GM18867 (cell line): ENCODE measurements around the gene MARS1.
A peak's percentile ranks its signal among the peaks of the same experiment; 100 is the strongest.
"Not testable (repeated sequence)": the region's sequence is repeated elsewhere in the genome, so short reads cannot be mapped to it uniquely, and the experiment has no call there.

ENCODE experiments used
- ATAC-seq: cut with Tn5 transposase; IDR thresholded peaks from one replicate; pipeline ENCODE4 v1.9.1; 2021; ENCODE audit warnings: mild to moderate bottlenecking, moderate library complexity; ENCODE audit not compliant: unreplicated experiment

MARS1 gene

DNA sequence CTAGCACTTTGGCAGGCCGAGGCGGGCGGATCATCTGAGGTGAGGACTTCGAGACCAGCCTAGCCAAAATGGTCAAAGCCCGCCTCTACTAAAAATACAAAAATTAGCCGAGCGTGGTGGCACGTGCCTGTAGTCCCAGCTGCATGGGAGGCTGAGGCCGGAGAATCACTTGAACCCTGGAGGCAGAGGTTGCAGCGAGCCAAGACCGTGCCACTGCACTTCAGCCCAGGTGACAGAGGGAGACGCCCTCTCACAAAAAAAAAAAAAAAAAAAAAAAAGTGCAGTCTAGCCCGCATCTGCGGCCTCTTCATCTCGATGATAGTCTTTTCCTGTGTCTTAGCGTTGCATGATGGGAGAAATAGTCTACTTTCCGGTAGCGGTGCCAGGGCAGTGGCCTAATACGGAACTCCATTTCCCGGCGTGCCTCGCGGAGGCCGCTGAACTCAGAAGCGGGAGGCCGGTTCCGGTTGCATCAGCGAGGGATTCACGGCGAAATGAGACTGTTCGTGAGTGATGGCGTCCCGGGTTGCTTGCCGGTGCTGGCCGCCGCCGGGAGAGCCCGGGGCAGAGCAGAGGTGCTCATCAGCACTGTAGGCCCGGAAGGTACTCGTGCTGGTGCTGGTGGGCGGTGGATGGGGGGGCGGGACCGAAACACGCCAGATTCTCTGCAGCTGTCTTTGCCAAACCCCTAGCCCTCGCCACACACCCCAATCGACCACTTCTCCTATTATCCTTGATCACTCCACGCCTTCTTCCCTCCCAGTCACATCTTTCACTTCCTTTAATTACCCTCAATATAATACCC lies at the start of gene MARS1:
MARS1 (plus strand) TSS at position 472 of the 805 bp plus-strand sequence; CDS start at position 495, 23 bp downstream.
- peak; percentile 97 for ATAC-seq

DNA sequence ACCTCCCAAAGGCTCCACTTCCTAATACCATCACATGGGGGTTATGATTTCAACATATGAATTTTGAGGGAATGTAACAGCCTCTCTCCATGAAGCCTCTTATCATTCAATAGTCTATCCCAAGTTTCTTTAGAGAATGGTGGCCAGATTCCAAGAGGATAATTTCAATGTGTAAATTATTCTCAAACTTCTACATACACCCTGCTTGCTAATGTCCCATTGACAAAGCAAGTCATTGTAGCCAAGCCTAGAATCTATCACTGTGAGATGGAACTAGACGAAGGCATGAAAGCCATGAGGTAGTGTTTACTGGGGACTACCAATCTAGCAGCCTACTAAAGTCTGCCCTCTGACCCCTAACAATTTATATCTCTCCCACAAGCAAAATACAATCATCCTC lies 49.5 kb upstream of the MARS1 start:
- ATAC-seq = no peak

DNA sequence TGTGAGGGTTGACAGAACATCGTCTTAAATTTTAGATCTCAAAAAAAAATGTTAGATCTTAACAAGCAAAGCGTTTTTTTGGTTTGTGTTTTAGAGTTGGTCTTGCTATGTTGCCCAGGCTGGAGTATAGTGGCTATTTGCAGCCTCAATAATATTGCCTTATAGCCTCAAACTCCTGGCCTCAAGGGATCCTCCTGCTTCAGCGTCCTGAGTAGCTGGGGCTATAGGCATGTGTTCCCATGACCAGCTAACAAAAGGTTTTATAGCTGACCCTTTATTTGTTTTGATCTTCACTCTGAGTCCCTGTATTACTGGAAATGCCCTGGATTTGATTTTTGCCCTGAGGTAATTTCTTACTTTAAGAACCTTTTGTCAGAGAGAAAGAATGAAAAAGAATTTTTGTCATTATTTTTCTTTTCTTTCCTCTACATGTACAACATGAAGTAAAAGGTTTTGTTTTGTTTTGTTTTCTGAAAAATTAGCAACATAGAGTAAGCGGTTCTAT lies 48.1 kb upstream of the MARS1 start:
- ATAC-seq = no peak

DNA sequence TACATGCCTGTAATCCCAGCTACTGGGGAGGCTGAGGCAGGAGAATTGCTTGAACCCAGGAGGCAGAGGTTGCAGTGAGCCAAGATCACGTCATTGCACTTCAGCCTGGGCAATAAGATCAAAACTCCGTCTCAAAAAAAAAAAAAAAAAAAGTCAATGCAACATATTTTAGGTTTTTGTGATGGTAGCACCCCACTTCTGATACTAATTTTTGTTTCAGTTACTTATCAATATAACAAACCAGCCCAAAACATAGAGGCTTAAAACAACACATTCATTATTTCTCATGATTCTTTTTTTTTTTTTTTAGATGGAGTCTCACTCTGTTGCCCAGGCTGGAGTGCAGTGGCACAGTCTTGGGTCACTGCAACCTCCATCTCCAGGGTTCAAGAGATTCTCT lies 46.5 kb upstream of the MARS1 start:
- ATAC-seq = not testable (repeated sequence)

DNA sequence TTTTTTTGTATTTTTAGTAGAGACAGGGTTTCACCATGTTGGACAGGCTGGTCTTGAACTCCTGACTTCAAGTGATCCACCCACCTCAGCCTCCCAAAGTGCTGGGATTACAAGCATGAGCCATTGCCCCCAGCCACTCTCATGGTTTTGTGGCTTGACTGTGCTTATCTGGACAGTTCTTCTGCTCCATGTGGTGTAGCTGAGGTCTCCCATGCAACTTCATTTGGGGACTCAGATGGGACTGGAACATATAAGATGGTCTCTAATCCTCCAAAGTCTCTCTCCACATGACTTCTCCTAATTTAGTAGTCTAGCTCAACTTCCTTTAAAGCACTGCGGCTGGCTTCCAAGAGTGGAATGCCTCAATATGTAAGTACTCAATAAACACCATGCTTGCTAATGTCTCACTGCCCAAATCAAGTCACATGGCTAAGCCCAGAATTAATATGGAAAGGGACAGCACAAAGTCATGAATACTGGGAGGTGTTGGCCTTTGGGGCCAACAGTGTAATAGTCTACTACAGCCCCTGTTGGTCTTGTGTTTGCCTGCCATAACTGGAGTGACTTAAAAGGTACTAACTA lies 45.9 kb upstream of the MARS1 start:
- ATAC-seq = no peak

DNA sequence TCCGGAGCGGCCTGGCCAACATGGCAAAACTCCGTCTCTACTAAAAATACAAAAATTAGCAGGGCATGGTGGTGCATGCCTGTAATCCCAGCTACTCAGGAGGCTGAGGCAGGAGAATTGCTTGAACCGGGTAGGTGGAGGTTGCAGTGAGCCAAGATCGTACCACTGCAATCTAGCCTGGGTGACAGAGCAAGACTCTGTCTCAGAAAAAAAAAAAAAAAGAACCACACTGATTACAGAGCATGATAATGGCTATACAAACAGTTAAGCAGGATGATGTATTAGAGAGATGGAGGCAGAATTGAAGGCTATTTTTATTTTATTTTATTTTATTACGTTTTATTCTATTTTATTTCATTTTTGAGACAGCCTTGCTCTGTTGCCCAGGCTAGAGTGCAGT lies 43.5 kb upstream of the MARS1 start:
- ATAC-seq = not testable (repeated sequence)

DNA sequence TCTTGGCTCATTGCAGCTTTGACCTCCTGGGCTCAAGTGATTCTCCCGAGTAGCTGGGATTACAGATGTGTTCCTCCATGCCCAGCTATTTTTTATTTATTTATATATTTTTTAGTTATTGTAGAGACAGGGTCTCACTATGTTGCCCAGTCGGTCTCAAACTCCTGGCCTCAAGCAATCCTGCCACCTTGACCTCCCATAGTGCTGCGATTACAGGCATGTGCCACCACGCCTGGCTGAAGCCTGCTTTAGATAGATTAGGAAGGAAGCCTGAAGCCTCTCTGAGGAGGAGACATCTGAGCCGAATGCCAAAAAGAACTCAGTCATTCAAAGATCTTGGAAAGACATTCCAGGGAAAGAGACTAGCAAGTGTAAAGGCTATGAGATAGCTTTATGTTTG lies 43.1 kb upstream of the MARS1 start:
- no peak for ATAC-seq

DNA sequence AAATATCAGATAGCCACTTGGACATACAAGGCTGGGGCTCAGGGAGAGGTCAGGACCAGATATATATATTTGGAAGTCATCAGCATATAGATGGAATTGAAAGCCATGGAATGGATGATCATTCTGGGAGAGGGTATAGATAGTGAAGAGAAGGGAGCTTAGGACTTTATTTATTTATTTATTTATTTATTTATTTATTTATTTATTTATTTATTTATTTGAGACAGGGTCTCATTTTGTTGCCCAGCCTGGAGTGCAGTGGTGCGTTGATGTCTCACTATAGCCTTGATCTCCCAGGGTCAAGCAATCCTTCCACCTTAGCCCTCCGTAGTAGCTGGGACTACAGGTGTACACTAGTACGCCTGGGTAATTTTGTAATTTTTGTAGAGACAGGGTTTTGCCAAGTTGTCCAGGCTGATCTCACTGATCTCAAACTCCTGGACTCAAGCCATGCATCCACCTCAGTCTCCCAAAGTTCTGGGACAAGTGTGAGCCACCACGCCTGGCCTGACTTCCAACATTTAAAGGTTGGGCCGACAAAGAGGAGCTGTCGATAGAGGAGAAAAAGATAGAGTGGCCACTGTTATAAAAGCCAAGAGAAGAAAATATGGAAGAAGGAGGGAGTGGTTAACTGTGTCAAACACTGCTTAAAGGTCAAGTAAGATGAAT lies 41.4 kb upstream of the MARS1 start:
- ATAC-seq = no peak

DNA sequence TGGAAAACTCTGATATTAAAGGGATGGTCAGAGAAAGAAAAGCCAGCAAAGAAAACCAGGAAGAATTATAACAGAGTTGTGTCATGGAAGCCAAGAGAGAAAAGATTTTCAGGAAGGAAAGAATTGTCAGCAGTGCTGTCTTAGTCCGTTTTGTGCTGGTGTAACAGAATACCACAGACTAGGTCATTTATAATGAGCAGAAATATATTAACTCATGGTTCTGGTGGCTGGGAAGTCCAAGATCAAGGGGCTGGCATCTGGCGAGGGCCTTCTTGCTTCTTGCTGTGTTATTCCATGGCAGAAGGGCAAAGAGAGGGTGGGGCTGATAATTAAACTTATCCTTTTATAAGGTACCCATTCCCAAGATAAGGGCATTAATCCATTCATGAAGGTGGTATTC lies 39.2 kb upstream of the MARS1 start:
- no peak for ATAC-seq

DNA sequence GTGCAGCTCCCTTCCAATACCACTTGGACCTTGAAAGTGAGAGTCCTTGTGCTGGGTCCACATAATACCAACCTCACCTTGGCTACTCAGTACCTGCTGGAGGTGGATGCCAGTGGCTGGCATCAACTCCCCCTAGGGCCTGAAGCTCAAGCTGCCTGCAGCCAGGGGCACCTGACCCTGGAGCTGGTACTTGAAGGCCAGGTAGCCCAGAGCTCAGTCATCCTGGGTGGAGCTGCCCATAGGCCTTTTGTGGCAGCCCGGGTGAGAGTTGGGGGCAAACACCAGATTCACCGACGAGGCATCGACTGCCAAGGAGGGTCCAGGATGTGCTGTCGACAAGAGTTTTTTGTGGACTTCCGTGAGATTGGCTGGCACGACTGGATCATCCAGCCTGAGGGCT lies 38.5 kb upstream of the MARS1 start:
- no peak for ATAC-seq

DNA sequence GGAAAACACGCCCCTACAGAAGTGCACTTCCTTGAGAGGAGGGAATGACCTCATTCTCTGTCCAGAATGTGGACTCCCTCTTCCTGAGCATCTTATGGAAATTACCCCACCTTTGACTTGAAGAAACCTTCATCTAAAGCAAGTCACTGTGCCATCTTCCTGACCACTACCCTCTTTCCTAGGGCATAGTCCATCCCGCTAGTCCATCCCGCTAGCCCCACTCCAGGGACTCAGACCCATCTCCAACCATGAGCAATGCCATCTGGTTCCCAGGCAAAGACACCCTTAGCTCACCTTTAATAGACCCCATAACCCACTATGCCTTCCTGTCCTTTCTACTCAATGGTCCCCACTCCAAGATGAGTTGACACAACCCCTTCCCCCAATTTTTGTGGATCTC lies 37.8 kb upstream of the MARS1 start:
- ATAC-seq = no peak

DNA sequence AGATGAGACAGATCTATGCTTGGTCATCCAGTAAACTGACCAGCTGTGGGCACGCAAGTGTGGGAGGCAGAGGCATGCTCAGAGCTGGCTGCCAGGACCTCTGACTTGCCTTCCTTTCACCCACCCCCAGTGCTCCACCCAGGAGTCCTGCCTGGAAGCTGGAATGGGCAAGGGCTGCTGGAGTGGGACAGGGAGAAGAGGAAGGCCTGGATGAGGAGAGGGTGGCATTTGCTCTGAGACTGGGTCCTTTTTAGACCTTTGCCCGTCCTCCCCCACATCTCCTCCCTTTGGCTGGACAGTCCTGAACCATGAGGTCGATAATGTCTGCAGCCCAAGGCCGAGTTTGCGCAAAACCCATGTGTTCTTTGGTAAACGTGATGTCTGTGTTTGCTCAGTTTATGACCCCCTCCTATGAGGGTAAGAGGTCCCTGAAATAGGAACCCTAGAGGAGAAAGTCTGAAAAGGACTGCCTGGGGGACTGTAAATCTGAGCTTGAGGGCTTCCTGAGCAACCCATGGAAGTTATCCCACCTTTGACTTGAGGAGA lies 36.6 kb upstream of the MARS1 start:
- no peak for ATAC-seq

DNA sequence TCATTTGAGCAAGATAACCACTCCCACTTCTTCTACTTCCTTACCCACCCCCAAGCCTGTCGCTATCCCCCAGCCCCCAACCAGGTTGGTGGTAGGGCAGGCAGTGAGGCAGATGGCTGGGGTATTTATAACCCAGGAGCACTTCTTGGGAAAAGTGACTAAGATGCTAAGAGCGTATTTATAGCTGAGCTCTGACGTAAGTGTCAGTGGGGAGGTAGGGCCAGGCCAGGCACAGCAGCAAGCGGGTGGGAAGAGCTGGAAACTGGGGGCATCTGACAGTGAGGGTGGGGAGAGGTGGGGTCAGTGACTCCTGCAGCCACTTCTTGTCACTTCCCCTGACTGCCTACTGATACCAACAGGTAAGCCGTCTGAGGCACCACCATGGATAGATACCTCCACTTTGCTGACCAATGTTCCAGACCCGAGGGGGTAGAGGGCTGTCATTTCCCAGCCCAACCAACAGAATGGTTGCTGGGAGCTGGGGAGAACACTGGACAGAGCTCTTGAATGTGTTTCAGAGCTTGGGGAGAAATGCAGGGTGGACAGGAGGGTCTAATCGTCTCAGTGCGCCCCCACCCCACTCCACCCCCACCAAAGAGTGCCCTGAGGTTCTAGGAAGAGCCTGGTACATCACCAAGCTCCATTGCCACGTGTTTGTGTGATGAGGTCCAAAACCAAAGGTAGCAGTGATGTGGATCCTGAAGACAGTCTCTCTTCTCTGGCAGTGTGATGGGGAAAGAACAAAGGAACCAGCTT lies 35.5 kb upstream of the MARS1 start:
- ATAC-seq = no peak

DNA sequence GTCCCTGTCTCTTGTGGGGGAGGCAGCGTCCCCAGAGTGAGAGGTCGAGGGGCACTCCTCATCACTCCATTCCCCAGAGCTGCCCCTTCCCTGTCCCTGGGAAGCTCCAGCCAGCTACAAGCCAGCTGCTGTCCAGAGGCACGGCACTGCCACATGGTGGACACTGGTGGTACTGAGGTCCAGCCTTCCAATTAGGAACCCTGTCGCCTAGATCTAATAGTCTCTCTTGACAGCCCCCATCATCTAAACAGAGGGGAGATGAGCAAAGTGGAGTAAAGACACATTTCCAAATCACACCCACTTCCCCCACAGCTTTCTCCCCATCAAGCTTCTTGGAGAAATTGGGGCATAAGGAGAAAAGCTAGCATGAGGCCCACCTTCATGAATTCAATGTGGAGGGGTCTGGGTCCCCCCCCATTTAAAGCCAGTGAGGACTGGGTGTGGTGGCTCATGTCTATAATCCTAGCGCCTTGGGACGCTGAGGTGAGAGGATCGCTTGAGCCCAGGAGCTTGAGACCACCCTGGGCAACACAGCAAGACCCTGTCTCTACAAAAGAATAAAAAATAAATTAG lies 34.8 kb upstream of the MARS1 start:
- peak; percentile 62 for ATAC-seq

DNA sequence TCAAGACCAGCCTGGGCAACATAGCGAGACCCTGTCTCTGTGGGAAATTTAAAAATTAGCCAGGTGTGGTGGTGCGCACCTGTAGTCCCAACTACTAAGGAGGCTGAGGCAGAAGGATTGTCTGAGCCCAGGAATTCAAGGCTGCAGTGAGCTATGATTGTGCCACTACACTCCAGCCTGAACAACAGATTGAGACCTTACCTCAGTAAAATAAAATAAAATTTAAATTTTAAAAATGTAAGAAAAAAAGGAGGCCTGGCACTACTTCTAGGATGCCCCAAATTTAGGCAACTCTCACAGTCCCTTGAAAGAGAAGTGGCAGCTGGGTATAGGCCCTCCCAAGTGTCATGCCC lies 33.7 kb upstream of the MARS1 start:
- ATAC-seq = no peak

DNA sequence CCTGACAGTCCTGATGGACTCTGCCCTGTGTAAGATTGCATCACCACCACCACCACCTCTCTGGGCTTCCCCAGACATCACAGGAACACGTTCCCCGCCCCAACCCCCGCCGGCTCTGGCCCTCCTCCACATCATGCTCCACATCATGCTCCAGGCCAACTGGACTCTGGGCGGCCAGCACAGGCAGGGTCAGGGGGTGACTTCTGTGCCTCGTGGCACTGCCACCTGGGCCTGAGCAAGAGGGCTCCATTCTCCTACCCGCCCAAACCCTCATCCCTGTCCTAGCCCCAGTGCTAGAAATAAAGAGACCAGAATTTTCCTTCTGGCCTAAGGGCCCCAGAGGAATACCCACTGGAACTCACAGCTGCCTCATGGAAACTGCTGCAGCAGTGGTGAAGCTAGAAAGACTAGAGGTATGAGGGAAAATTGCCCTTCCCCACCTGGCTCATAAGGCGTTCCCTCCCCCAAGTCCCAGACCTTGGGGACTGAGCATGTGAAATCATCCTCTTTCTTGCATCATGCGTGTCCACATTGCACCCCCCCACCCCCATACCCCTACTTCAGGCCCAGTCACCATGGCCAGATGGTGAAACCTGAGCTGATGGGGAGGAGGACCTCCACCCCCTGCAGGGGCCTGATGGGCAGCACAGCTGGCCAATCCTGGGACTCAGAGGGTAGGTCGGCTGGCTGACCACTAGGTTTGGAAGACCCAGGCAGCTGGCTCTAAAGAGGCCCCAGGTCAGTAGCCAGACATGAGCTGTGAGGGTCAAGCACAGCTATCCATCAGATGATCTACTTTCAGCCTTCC lies 33.1 kb upstream of the MARS1 start, which contains the start of gene INHBE:
INHBE (plus strand) TSS at position 742 of the 808 bp plus-strand sequence. CDS start 230 bp downstream, outside the sequence.
- ATAC-seq = no peak

DNA sequence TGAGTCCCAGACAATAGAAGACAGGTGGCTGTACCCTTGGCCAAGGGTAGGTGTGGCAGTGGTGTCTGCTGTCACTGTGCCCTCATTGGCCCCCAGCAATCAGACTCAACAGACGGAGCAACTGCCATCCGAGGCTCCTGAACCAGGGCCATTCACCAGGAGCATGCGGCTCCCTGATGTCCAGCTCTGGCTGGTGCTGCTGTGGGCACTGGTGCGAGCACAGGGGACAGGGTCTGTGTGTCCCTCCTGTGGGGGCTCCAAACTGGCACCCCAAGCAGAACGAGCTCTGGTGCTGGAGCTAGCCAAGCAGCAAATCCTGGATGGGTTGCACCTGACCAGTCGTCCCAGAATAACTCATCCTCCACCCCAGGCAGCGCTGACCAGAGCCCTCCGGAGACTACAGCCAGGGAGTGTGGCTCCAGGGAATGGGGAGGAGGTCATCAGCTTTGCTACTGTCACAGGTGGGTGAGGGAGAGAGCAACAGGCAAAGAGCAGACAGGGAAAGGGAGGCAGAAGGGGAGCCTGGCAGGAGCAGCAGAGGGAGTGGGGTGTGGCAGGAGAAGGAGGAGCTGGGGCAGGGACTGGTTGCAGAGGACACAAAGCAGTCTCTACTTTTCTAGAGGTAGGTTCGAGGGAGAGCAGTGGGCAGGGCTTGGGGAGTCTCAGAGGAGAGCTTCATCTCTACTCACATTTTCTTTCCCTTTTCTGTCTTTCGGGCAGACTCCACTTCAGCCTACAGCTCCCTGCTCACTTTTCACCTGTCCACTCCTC lies 32.3 kb upstream of the MARS1 start:
- ATAC-seq = no peak

DNA sequence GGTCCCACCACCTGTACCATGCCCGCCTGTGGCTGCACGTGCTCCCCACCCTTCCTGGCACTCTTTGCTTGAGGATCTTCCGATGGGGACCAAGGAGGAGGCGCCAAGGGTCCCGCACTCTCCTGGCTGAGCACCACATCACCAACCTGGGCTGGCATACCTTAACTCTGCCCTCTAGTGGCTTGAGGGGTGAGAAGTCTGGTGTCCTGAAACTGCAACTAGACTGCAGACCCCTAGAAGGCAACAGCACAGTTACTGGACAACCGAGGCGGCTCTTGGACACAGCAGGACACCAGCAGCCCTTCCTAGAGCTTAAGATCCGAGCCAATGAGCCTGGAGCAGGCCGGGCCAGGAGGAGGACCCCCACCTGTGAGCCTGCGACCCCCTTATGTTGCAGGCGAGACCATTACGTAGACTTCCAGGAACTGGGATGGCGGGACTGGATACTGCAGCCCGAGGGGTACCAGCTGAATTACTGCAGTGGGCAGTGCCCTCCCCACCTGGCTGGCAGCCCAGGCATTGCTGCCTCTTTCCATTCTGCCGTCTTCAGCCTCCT lies 31.6 kb upstream of the MARS1 start:
- ATAC-seq = peak; percentile 38
